OCI-M2 (cell line): ENCODE results near the gene EP400.

Source experiments
- DNase-seq: peaks from one replicate; lab custom pipeline; 2025; ENCODE audit not compliant: unreplicated experiment; lab: John Stamatoyannopoulos, UW

EP400 gene

GRCh38 chr12:131912518-131913274, 37.0 kb upstream of the EP400 start:
- no peak for DNase-seq

DNA sequence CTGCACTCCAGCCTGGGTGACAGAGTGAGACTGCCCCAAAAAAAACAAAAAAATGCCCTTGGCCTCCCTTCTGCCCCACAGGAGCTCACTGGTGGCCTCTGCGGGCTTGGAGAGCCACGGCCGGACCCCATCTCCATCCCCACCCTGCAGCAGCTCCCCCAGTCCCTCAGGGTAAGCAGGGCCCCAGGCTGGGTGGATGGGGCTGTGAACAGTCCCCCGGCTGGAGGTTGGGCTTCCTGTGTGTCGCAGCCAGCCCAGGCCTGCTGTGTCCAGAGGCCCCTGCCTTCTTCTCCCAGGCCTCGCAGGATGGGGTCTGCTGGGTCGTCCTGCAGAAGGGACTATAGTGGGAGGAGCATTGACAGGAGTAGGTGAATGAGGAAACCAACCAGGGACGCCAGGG, 36.1 kb upstream of the EP400 start:
- no peak for DNase-seq

- no peak for DNase-seq
Measured at GRCh38 chr12:131914179-131914702, 35.5 kb upstream of the EP400 start.

GRCh38 chr12:131915000-131915689, 34.6 kb upstream of the EP400 start:
- no peak for DNase-seq

DNA sequence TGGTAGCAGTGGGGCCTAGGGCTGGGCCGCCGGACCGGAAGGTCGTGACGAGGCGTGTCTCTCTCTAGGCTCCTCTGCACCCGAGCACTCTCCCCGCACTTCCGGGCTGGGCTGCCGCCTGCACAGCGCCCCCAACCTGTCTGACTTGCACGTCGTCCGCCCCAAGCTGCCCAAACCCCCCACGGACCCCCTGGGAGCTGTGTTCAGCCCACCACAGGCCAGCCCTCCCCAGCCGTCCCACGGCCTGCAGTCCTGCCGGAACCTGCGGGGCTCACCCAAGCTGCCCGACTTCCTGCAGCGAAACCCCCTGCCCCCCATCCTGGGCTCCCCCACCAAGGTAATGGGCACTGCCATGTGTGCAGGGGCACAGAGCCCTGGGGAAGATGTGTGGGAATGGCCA, 33.9 kb upstream of the EP400 start:
- no peak for DNase-seq

GRCh38 chr12:131916306-131917138, 33.2 kb upstream of the EP400 start:
- DNase-seq: no peak

DNA sequence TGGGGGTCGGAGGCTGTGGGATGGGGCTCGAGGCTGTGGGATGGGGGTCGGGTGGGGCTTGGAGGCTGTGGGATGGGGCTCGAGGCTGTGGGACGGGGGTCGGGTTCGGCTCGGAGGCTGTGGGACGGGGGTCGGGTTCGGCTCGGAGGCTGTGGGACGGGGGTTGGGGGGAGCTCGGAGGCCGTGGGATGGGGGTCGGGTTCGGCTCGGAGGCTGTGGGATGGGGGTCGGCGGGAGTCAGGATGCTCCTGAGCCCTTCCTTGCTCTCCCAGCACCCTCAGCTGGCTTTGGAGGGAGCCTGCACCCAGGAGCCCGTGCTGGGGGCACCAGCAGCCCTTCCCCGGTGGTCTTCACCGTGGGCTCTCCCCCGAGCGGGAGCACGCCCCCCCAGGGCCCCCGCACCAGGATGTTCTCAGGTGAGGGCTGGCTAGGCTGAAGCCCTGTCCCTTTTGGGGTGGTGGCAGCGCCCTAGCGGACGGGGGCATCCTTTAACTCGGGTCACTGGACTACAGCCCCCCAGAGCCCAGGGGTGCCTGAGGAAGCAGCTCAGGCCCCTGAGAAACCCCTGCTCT, 32.5 kb upstream of the EP400 start:
- DNase-seq: no peak

- DNase-seq: no peak
Measured at GRCh38 chr12:131917711-131918306, 31.9 kb upstream of the EP400 start.

DNA sequence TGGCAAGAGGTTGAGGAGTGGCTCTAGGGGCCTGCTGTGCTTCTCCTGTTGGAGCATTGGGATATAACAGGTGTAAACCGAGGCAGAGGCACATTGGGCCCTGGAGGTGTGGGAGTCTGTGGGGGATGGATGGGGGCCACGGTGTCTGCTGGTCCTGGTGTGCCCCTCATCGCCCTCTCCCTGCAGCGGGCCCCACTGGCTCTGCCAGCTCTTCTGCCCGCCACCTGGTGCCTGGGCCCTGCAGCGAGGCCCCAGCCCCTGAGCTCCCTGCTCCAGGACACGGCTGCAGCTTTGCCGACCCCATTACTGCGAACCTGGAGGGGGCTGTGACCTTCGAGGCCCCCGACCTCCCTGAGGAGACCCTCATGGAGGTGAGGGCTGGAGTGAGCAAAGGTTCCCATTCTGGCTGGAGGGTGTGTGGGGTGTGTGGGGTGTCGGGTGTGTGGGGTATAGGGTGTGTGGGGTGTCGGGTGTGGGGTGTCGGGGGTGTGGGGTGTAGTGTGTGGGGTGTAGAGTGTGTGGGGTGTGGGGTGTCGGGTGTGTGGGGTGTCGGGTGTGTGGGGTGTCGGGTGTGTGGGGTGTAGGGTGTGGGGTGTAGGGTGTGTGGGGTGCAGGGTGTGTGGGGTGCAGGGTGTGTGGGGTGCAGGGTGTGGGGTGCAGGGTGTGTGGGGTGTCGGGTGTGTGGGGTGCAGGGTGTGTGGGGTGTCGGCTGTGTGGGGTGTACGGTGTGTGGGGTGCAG, 31.3 kb upstream of the EP400 start:
- no peak for DNase-seq

DNA sequence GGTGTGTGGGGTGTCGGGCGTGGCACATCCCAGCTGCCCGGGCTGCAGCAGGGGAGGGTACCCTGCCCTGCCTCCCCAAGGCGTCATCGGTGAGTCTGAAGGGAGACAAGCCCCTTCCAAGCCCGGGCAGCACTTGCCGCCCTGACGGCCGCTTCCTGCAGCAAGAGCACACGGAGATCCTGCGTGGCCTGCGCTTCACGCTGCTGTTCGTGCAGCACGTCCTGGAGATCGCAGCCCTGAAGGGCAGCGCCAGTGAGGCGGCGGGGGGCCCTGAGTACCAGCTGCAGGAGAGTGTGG, 30.7 kb upstream of the EP400 start:
- DNase-seq: no peak

DNA sequence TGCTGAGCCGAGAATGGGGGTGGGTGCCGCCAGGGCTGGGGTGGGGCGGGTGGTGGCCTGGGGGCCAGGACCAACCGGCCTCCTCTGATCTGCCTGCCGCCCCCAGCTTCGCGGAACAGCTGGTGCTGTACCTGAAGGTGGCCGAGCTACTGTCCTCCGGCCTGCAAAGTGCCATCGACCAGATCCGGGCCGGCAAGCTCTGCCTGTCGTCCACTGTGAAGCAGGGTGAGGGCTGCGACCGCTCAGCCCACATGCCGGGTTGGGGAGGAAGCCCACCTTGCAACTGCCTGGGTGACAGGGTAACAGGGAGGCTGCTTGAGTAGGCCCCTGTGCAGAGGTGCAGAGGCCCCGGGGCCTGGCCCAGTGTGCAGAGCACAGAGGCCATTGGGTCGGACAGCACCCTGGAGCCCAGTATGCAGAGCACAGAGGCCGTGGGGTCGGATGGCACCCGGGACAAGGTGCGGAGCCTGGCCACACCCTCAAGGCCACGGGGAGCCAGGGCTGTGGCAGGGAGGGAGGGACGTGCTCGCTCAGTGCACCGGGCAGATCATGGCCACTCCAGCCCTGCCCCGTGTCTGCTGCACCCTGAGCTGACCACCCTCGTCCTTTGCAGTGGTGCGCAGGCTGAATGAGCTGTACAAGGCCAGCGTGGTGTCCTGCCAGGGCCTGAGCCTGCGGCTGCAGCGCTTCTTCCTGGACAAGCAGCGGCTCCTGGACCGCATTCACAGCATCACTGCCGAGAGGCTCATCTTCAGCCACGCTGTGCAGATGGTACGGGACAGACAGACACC, 30.2 kb upstream of the EP400 start:
- no peak for DNase-seq

- DNase-seq: no peak
Measured at GRCh38 chr12:131920157-131920508, 29.6 kb upstream of the EP400 start.

- DNase-seq: no peak
Measured at GRCh38 chr12:131920902-131921840, 28.6 kb upstream of the EP400 start.

- DNase-seq: no peak
Measured at GRCh38 chr12:131921866-131922769, 27.6 kb upstream of the EP400 start.

DNA sequence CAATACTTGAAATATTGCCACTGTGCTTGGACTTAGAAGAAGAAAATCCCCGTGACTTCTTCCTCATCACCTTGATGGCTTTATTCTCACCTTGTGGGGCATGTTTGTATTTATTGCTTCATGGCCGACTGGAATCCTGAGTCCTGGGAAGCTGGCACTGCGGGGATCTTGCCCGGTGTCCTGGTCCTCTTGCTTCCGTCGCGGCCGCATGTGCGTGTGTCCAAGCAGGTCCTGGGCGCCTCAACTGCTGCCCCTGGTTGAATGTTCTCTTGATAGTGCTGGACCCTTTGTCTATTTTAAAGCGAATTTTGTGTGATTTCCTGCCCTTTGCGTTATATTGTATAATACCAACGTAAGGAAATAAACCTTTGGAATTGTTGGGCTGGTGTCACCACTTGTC, 27.0 kb upstream of the EP400 start:
- no peak for DNase-seq

DNA sequence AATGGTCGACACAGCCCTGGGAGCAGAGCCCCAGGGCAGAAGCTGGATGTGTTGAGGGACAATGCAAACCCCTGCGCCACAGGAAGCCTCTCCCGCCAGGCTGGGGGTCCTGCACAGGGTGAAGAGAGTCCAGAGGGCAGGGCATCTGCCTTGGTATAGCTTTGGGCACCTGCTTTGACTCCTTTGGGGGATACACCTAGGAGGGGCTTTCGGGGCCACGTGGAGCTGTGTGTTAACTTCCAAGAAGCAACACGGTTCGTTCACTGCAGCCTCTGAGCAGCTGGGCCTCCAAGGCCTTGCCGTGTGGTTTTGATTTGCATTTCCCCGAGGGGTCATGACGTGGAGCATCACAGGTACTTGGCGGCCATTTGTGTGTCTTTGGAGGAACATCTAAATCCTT, 26.5 kb upstream of the EP400 start:
- no peak for DNase-seq
